Keratinocyte (primary cell): ENCODE measurements around the gene LIN9.

Experiments used
- EZH2 ChIP-seq: IDR thresholded peaks from one replicate; pipeline ENCODE4 v1.6.1; 2012; ENCODE audit warnings: inconsistent platforms, mild to moderate bottlenecking, low read length, moderate library complexity
- TF ChIP-seq, protein P1 (sequence below), 3 experiments: IDR thresholded peaks in 1 of 3; conservative IDR thresholded peaks in 1 of 3; optimal IDR thresholded peaks in 1 of 3; 2 replicates in 2 of 3; 3 replicates in 1 of 3; pipeline versions ENCODE3 to v1.5.1; 2011; ENCODE audit warnings: low read length in 3 of 3, mild to moderate bottlenecking in 3 of 3, moderate library complexity in 2 of 3, control low read depth in 1 of 3, inconsistent platforms in 1 of 3; ENCODE audit not compliant: insufficient read depth in 2 of 3; ENCODE audit errors: extremely low read depth in 1 of 3

DNA sequence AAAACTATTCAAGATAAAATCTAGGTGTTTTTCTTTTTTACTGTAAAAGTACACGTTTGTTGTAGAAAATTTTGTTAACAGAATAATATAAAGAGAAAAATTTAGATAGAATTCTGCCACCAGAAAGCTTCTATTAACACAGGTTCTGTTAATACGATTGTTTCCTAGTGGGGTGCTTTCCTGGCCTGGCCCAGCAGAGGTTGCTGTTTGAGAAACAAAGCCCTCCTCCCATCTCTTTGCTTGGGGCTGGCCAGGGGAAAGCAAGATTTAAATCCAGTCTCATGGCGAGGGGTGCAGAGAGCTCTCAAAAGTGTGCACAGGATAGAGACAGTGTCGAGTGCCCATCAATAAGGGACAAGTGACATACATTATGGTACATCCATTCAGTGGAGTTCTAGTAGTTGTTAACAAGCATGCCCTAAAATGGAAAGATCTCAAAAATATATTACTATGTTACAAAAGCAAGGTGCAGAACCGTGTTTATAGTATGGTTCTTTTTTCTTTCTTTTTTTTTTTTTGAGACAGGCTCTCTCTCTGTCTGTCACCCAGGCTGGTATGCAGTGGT is 107.9 kb downstream of the LIN9 start:
- TF ChIP-seq EZH2 = no peak
- TF ChIP-seq, protein P1, sequence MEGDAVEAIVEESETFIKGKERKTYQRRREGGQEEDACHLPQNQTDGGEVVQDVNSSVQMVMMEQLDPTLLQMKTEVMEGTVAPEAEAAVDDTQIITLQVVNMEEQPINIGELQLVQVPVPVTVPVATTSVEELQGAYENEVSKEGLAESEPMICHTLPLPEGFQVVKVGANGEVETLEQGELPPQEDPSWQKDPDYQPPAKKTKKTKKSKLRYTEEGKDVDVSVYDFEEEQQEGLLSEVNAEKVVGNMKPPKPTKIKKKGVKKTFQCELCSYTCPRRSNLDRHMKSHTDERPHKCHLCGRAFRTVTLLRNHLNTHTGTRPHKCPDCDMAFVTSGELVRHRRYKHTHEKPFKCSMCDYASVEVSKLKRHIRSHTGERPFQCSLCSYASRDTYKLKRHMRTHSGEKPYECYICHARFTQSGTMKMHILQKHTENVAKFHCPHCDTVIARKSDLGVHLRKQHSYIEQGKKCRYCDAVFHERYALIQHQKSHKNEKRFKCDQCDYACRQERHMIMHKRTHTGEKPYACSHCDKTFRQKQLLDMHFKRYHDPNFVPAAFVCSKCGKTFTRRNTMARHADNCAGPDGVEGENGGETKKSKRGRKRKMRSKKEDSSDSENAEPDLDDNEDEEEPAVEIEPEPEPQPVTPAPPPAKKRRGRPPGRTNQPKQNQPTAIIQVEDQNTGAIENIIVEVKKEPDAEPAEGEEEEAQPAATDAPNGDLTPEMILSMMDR (optimal IDR thresholded peaks at IDR 0.05 in 1 of 3, IDR thresholded peaks at IDR 0.05 in 1 of 3, conservative IDR thresholded peaks at IDR 0.05 in 1 of 3; ENCODE audit: extremely low read depth in 1 of 3, insufficient read depth in 2 of 3, low read length in 3 of 3) = peak; percentile 34 to 52 (median 46)
